IPS-NIHi11 (cell line): ENCODE measurements around the gene NPC2.
A peak's percentile ranks its signal among the peaks of the same experiment; 100 is the strongest.
"Not testable (repeated sequence)": the region's sequence is repeated elsewhere in the genome, so short reads cannot be mapped to it uniquely, and the experiment has no call there.

Experiments used
- DNase-seq: peaks from one replicate; pipeline ENCODE4 v3.0.0; 2012; ENCODE audit warnings: mixed read lengths, low spot score

NPC2 gene

GRCh38 chr14:74469548-74470518 is 23.3 kb downstream of the NPC2 start:
- no peak for DNase-seq

- DNase-seq = no peak
Observed at GRCh38 chr14:74468513-74468912, 24.6 kb downstream of the NPC2 start.

- no peak for DNase-seq
Observed at GRCh38 chr14:74465335-74465734, 27.8 kb downstream of the NPC2 start.

- DNase-seq = no peak
Observed at GRCh38 chr14:74464785-74465184, 28.3 kb downstream of the NPC2 start.

GRCh38 chr14:74463697-74464096 is 29.4 kb downstream of the NPC2 start:
- no peak for DNase-seq

- no peak for DNase-seq
Observed at GRCh38 chr14:74462993-74463392, 30.1 kb downstream of the NPC2 start.

- no peak for DNase-seq
Observed at GRCh38 chr14:74459976-74460375, 33.1 kb downstream of the NPC2 start.

GRCh38 chr14:74459289-74459946 is 33.7 kb downstream of the NPC2 start:
- DNase-seq = peak; percentile 81

GRCh38 chr14:74457565-74457895 is 35.6 kb downstream of the NPC2 start:
- DNase-seq = no peak

GRCh38 chr14:74456684-74457564 is 36.2 kb downstream of the NPC2 start:
- DNase-seq = no peak

GRCh38 chr14:74454397-74454796 is 38.7 kb downstream of the NPC2 start:
- DNase-seq = not testable (repeated sequence)

- DNase-seq = no peak
Observed at GRCh38 chr14:74444866-74445265, 48.2 kb downstream of the NPC2 start.

- DNase-seq = no peak
Observed at GRCh38 chr14:74442757-74443156, 50.3 kb downstream of the NPC2 start.

- no peak for DNase-seq
Observed at GRCh38 chr14:74441113-74441512, 52.0 kb downstream of the NPC2 start.

- peak; percentile 7 for DNase-seq
Observed at GRCh38 chr14:74438351-74438915, 54.7 kb downstream of the NPC2 start.

GRCh38 chr14:74437496-74438053 is 55.5 kb downstream of the NPC2 start:
- DNase-seq = peak; percentile 75

- peak; percentile 6 for DNase-seq
Observed at GRCh38 chr14:74434294-74434693, 58.8 kb downstream of the NPC2 start.

GRCh38 chr14:74429991-74430390 is 63.1 kb downstream of the NPC2 start:
- no peak for DNase-seq
